Right renal pelvis (tissue), 4 donors: Measurements from ENCODE around the gene TNNI2. TPM values are rescaled to one million over a fixed set of nuclear protein-coding genes. Genes with fewer than 3 reads are reported as not detected.
"Not testable (repeated sequence)": the region's sequence is repeated elsewhere in the genome, so short reads cannot be mapped to it uniquely, and the experiment has no call there.

Experiments
- DNase-seq, 4 donors: peaks; one replicate each; pipeline ENCODE4 v3.0.0-alpha.2; 2013; ENCODE audit warnings: low read depth in 4 of 4, low spot score in 3 of 4, missing footprints in 1 of 4
- polyA plus RNA-seq, 4 donors: library from polyadenylated mRNA; unstranded; fragments of 120-200 nt; gene quantifications; one replicate each; pipeline ENCODE4 v1.2.1, GENCODE V29; 2013; ENCODE audit not compliant: insufficient read length in 4 of 4

TNNI2 gene
- polyA plus RNA-seq, 4 donors: 0.30 to 0.77 (median 0.49) TPM

- DNase-seq: peak; percentile 60 to 81 (median 67)
Measured at GRCh38 chr11:1882265-1883238, 43.8 kb downstream of the TNNI2 start.

DNA sequence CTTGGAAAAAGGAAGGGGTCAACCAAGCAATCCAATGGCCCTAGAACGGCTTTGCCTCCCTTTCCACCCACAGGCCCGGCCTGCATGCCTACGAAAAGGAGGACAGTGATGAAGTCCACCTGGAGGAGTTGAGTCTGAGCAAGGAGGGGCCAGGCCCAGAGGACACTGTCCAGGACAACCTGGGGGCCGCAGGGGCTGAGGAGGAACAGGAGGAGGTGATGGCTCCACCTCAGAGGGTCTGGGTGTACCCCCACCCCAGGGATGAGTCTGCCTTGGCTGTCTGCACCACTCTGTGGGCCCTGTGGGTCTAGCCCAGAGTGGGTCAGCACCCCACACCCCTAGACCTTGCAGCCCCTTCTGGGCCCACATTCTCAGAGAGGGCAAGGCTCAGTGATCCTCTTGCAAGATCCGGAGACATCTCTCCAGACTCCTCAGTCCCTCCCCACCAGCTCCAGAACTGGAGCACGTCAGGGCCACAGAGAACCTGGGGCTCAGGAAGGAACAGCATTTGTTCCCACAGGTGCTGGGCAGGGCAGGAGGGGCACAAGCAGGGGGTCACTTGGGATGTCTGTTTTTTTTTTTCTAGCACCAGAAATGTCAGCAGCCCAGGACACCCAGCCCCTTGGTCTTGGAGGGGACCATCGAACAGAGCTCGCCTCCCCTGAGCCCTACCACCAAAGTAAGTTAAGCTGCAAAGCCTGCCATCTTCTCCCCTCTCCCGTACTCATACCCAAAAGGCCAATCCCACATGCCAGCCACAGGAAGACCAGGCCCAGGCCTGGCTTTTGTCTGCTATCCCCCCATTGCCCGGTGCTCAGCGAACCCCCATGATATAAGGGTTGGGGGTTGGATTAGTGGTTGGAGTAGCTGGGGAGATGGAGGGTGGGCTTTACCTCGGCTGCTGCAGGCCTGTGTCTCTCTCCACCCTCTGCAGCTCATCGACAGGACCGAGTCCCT is 44.8 kb downstream of the TNNI2 start:
- no peak for DNase-seq

DNA sequence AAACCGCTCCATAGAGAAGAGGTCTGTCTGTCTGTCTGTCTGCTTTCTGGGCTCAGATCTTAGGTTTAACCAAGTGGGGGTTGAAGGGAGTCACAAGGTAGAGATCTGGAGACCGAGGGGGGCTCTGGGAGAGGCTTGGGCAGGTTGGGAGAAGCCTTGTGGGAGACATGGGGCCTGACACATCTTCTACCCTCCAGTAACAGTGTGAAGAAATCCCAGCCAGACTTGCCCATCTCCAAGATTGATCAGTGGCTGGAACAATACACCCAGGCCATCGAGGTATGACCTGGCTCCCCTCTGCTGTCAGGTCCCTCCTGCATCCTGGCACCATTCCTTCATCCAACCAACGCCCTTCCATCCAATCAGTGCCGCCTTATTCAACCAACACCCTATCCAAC is 45.5 kb downstream of the TNNI2 start:
- DNase-seq: no peak

DNA sequence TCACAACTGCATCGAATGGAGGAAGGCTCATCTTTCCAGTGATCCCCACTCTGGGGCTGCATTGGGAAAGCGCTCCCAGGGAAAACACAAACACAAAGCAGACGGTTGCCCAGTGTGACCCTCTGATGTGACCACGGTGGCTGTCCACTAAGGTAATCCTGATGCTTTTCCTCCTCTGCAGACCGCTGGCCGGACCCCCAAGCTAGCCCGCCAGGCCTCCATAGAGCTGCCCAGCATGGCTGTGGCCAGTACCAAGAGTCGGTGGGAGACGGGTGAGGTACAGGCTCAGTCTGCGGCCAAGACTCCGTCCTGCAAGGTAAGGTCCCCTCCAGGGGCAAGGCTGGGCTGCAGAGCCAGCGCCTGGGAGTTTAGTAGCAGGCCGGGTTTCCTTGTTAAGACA is 47.8 kb downstream of the TNNI2 start:
- DNase-seq: not testable (repeated sequence)

GRCh38 chr11:1887451-1888346 is 48.9 kb downstream of the TNNI2 start:
- no peak for DNase-seq

DNA sequence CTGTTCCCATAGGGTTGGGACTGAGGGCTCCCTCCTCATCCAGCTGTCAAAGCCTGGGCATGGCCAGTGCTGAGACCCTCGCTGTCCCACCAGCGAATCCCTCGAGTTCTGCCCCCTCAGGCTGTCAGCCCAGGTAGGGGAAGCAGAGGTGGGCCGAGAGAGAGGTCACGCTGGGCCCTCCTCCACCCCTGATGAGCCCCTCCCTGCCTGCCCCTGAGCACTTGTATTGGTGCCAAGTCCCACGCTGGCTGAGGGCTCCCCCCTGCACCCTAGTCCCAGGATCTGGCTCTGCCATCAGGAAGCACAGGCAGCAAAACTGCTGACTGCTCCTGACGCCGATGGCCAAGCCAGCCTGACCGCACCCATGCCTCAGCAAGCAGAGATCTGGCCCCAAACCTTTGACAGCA is 49.6 kb downstream of the TNNI2 start:
- no peak for DNase-seq

- DNase-seq: no peak
Measured at GRCh38 chr11:1888811-1889210, 50.0 kb downstream of the TNNI2 start.

GRCh38 chr11:1889224-1889930 is 50.6 kb downstream of the TNNI2 start:
- DNase-seq: no peak

DNA sequence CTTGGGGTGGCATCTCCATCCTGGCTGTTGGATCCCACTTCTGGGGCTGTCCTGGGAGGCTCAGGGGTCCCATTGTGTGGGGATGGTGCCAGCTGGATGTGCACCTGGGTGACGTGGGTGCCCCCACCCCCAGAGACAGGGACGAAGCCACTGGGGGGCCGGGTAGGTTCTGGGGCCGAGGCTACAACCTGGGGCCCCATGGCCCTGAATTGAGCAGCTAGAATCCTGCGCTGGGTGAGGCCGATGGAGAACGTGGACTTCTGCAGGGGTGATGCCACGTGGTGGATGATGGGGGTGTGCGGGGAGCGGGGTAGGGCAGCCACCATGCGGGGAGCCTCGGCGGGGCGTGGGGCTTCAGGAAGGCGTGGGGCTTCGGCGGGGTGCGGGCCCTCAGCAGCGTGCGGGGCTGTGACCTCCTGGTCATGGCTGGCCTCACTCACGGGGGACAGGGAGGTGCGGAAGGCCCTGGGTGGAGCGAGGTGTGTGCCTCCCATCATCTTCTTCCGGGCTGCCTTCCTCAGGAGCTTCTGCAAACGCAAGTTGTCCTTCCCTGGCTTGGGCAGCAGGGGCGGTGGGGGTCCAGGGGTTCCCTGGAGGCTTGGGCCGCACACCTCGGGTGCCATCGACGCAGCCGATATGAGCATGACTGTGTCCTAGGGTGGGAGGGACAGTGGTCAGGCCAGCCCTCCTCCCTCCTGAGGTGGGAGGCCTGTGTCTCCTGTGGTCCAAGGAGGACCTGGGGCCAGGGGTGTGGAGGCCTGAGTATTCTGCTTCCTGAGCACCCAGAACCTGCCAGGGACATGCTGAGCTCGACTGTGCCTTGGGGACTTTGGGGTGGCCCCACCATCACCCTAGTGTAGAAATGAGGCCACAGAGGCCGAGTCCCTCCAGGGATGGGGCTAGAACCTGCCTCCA is 51.4 kb downstream of the TNNI2 start:
- no peak for DNase-seq

Other genes starting within 250 kb of the TNNI2 start
- under 1 TPM in 2 of 4 donors, not detected in 2; 0.19 to 0.27 TPM for gene KRTAP5-2, start 240.7 kb upstream of the TNNI2 start, polyA plus RNA-seq
- gene KRTAP5-3, start 230.5 kb upstream of the TNNI2 start, polyA plus RNA-seq: not detected
- under 1 TPM in 1 of 4 donors, not detected in 3; 0.05 TPM for gene KRTAP5-4, start 216.8 kb upstream of the TNNI2 start, polyA plus RNA-seq
- gene KRTAP5-5, start 209.2 kb upstream of the TNNI2 start, polyA plus RNA-seq: not detected
- under 1 TPM in 1 of 4 donors, not detected in 3; 0.14 TPM for gene KRTAP5-6, start 141.8 kb upstream of the TNNI2 start, polyA plus RNA-seq
- gene IFITM10, start 88.4 kb upstream of the TNNI2 start, polyA plus RNA-seq: under 1 TPM; 0.10 to 0.39 (median 0.21) TPM
- gene CTSD, start 75.1 kb upstream of the TNNI2 start, polyA plus RNA-seq: 100 to 1,000 TPM; 226 to 306 (median 234) TPM
- under 1 TPM in 3 of 4 donors, not detected in 1; 0.15 to 0.69 (median 0.39) TPM for gene SYT8, start 4.0 kb upstream of the TNNI2 start, polyA plus RNA-seq
- gene LSP1, start 14.1 kb downstream of the TNNI2 start, polyA plus RNA-seq: 1 to 10 TPM; 5.0 to 8.9 (median 6.4) TPM
- gene PRR33, start 52.9 kb downstream of the TNNI2 start, polyA plus RNA-seq: under 1 TPM; 0.07 to 0.23 (median 0.14) TPM
- 10 to 100 TPM in 2 of 4 donors, 1 to 10 TPM in 2; 5.9 to 15.3 (median 8.8) TPM for gene TNNT3, start 80.7 kb downstream of the TNNI2 start, polyA plus RNA-seq
- 10 to 100 TPM; 49.5 to 76.5 (median 54.2) TPM for gene MRPL23, start 108.4 kb downstream of the TNNI2 start, polyA plus RNA-seq
- gene H19, start 158.9 kb downstream of the TNNI2 start, polyA plus RNA-seq: 1,000 to 10,000 TPM; 2,958 to 3,802 (median 3,161) TPM